EH (cell line): ENCODE measurements around the gene TEX2.
"Not testable (repeated sequence)": the region's sequence is repeated elsewhere in the genome, so short reads cannot be mapped to it uniquely, and the experiment has no call there.

Experiments used
- DNase-seq: peaks from one replicate; pipeline ENCODE4 v3.0.0-alpha.2; 2015; ENCODE audit warnings: low read depth

TEX2 gene

GRCh38 chr17:64139542-64139941, 123.5 kb downstream of the TEX2 start:
- DNase-seq: no peak

- no peak for DNase-seq
These were observed 124.6 kb downstream of the TEX2 start for GRCh38 chr17:64138441-64138840.

- DNase-seq: no peak
These were observed 128.1 kb downstream of the TEX2 start for GRCh38 chr17:64135000-64135399.

DNA sequence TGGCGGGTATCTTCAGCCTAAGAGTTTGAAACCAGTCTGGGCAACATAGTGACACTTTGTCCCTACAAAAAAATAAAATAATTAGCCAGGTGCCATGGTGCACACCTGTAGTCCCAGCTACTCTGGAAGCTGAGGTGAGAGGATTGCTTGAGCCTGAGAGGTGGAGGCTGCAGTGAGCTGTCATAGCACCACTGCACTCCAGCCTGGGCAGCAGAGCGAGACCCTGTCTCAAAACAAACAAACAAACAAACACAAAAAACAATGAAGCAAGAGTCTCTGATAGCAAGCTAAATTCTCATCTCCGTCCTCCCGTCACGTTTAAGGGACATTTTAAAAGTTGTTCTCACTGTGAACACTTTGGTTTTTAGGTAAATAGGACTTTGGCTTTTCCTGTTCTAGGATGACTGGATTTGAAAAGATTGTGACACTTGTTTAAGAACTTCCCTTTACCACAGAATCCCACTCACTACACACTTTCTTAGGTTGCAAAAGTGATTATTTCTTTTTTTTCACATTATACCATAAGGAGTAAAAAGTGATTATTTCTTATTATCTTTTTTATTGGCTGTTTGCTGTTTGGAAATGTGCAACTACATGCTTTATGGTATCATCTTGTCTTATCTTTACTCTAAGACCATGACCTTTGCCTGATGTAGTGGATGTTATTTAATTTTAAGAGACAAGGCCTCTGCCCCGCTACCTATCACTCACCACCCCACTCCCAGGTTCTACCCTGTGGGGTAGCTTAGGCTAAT, 128.7 kb downstream of the TEX2 start:
- DNase-seq: no peak

DNA sequence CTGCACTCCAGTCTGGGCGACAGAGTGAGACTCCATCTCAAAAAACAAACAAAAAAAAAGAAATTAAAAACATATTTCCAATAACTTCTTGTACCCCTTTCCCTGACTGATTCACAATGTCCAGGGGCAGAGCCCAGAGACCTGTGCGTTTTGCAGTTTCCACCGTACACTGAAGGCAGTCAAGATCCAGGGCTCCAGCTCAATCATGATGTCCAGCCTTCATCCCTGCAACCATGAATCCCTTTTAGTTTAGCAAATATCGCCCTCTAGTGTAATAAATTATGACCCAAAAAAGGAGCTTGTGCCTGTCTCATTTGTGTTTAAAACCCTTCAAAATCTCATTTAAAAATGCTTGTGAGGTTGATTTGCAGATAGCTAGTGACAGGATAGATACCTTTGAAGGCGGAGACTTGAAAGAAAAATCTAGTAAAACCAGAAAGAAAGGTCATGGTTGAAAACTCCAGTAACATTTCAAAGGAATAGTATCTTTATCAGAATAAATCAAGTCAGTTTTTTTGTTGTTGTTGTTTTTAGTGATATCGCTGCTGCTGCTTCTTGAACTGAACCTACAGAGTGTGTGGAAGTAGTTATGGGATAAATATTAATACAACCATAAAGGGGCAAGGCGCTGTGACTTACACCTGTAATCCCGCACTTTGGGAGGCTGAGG, 129.4 kb downstream of the TEX2 start:
- peak; percentile 73 for DNase-seq

GRCh38 chr17:64131606-64132270, 131.3 kb downstream of the TEX2 start:
- DNase-seq: no peak

GRCh38 chr17:64130559-64131001, 132.5 kb downstream of the TEX2 start:
- DNase-seq: peak; percentile 90

DNA sequence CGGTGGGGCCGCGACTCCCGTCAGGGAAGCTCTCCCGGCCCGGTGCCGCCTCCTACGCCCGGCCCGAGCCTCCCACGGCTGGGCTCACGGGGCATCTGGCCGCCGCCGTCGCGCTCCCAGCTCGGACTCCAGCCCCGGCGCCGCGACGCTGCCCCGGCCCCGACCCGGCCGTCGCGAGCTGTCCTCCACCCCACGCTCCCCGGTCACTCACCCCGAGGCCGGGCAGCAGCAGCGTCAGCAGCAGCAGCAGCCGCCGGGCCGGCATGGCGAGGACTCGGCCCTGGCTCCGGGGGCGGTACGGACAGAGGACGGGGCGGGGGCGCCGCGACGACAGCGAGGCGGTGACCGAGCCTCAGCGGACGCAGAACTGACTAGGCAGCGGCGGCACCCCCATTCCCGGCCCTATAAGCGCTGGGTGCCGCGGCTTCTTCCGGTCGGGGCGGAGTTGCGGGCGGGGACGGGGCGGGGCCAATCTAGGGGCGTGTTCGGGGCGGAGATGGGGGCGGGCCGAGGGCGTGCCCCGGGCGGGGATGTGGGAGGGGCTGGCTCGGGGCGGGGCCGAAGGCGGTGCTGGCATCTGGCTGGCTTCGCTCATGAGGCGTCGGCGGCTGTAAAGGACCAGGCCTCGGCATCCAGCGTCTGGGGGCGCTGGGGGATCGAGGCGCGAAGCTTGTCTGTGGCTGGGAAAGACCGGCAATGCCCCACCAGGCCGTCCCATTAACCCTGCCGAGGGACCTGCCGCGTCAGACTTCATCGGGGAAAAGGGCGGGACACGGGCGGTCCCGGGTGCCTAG, 133.1 kb downstream of the TEX2 start, which contains the start of gene ERN1:
Gene ERN1, minus strand, starts transcription at position 380 of the 794 bp plus-strand sequence. Its CDS starts 115 bp downstream, at position 265.
- peak; percentile 96 for DNase-seq

GRCh38 chr17:64129515-64129764, 133.6 kb downstream of the TEX2 start:
- DNase-seq: no peak

- peak; percentile 65 for DNase-seq
These were observed 134.1 kb downstream of the TEX2 start for GRCh38 chr17:64128787-64129514.

GRCh38 chr17:64126918-64127317, 136.1 kb downstream of the TEX2 start:
- peak; percentile 35 for DNase-seq

DNA sequence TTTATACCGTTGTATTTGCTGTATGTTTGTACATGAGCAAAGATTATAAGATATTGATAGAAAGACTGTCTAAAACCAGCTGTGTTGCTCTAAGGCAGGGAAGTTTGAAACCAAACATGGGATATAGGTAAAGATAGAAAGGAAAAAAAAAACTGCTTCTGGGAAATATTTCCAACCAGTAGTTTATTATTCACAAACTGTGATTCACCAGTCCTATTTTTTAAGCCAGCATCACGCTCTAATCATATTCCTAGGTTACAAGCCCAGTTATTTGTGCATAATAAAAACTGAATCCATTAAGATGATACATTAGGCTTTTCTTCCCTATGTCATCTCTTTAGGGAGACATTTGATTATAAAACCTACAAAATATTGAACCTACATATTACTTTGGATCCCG, 137.1 kb downstream of the TEX2 start:
- no peak for DNase-seq

GRCh38 chr17:64124609-64125008, 138.5 kb downstream of the TEX2 start:
- no peak for DNase-seq

- no peak for DNase-seq
These were observed 139.9 kb downstream of the TEX2 start for GRCh38 chr17:64123114-64123513.

GRCh38 chr17:64120972-64121786, 141.9 kb downstream of the TEX2 start:
- not testable (repeated sequence) for DNase-seq

GRCh38 chr17:64120159-64120810, 142.8 kb downstream of the TEX2 start:
- DNase-seq: no peak

DNA sequence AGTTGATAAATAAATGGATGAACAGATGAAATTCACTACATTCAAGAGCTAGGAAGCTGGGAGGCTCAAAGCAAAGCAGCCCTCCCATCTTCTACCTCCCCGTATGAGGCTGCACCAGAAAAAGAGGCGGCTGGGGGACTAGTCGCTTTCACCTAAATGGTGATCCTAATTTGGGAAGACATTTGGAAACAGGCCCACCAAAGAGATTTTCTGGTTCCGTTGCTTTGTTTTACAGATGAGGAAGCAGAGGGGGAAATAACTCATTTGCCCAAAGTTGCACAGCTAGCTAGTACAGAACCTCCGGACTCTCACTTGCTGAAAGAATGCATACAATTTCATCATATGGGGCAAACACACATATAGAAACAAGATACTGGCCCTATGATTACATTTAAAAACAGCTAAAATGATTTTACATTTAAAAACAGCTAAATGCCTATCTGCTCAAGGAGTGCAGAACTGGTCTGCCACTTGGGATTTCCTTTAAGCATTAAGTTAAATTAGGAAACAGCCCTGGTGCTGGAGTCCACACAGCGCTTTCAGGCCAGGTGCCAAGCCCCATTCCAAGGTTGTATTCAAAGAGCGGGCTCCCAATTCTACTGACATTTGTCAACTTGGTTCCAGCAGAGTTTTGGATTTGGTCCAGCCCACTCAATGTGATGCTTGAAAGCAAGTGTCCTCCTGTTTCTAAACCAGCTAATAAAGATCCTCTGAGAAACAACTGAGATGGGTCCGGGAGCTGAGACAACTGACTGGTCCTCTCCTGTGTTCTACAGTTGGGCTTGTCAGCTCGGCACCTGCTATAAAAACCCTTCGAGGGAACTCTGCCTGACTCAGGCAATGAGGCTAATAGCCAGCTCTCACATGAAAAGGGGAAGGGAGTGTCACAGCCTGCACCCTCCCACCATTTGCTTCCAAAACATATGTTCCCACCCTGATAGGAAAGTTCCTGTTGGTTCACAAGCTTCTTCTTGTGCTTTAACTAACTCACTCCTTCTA, 144.8 kb downstream of the TEX2 start:
- no peak for DNase-seq

DNA sequence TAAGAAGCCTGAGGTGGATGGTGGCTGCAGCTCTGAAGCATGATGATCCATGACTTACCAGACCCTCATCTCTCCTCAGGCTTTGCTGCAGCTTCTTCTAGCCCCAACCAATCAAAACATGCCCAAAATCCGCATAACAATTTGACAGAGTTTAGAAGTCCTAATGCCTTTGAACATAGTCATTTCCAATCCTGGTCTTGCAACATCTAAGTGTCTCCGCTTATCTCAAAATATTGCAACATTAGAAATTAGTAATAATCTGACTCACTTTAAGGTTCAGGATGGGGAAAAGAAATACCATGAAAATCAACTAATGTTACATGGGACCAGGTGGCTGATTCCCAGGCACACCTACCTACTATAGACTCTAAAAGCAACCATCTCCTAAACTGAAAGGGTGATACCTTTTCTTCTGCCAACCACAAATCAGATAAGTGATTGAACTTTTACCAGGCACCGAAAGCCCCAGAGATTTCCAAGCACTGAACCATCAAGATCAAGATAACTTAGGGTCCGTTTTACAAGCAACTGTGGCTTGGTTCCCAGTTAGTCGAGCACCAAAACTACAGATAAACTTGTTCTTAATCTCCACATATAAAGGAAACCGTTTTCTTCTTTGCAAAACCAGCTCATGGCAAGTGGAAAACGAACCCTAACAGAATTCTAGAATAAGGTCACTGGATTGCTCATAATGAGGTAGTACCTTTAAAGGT, 147.1 kb downstream of the TEX2 start:
- DNase-seq: peak; percentile 89
